Activated CD8-positive, alpha-beta memory T cell treated with anti-CD3 and anti-CD28 coated beads for 4 hours (primary cell): ENCODE data around the gene SIDT2.
"Not testable (repeated sequence)": the region's sequence is repeated elsewhere in the genome, so short reads cannot be mapped to it uniquely, and the experiment has no call there.

Experiments
- DNase-seq, 2 donors: peaks; one replicate each; pipeline ENCODE4 v3.0.0-alpha.2; 2020; ENCODE audit warnings: low read depth in 2 of 2

Gene SIDT2

DNA sequence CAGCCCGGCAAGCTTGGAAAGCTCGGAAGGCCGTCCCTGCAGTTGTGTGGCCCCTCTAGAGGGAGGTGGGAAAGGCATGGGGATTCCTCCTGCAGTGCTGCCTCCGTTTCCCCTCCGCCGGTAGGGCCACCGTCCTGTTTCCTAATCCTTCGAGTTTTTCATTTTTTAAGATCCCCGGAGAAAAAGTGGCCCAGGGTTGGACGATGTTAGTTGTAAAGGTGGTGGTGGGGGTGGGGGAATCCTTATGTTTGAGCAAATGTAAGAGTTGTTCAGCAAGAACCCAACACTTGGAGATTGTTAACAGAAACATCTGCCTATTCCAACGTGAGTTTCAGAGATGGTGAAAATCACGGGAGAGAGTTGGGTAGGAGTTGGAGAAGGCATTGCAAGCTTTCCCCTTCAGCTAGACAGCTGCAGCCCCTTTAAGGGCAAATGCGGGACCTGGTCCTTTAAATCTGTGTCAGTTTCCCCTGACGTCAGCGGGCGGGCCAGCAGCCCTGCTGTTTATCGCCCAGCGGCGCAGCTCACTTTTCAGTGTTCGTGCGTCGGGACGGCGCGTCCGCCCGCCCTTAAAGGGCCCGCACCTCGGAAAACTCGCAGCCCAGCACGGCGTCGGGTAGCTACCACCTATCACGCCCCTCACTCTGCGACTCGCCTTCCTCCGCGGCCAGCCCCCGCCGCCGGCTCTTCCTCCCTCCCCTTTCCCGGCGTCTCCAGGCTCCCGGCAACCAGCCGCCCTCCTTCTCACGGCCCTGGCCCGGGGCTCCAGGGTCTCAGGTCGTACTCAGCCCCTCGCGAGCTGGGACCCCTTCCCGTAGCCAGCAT lies at the start of gene SIDT2:
Gene SIDT2 (plus strand): TSS at position 534 of the 825 bp plus-strand sequence. CDS start 521 bp downstream, outside the sequence.
- peak; percentile 77 to 79 for DNase-seq

DNA sequence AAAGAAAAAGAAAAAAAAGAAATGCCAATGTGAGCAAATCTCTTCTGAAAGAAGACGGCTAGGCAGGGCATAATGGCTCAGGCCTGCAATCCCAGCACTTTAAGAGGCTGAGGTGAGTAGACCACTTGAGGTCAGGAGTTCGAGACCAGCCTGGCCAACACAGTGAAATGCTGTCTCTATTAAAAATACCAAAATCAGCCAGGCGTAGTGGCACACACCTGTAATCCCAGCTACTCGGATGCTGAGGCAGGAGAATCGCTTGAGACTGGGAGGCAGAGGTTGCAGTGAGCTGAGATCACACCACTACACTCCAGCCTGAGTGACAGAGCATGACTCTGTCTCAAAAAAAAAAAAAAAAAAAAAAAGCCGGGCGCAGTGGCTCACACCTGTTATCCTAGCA lies 48.1 kb upstream of the SIDT2 start:
- DNase-seq, result not testable (repeated sequence)

DNA sequence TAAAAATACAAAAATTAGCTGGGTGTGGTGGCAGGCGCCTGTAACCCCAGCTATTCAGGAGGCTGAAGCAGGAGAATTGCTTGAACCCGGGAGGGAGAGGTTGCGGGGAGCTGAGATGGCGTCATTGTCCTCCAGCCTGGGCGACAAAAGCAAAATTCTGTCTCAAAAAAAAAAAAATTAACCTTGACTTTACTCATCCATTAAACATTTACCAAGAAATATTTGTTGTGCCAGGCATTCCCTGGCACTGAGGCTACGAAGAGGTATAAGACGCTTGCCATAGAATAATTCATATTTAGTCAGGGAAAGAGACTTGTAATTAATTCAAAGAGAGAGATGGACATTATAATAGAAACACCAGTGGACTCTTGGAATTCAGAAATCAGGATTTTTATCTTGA lies 47.7 kb upstream of the SIDT2 start:
- no peak for DNase-seq

DNA sequence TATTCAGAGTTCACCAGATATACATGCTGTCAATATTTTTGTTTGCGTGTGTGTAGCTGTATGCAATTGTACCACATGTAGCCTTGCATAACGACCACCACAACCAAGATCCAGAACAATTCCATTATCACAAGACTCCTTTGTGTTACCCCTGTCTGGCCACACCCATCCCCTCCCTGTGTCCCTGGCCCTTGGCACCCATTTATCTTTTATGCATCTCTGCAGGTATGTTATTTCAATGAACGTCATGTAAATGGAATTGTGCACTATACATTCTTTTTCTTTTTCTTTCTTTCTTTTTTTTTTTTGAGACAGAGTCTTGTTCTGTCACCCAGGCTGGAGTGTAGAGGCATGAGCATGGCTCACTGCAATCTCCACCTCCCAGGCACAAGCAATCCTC lies 44.1 kb upstream of the SIDT2 start:
- no peak for DNase-seq

DNA sequence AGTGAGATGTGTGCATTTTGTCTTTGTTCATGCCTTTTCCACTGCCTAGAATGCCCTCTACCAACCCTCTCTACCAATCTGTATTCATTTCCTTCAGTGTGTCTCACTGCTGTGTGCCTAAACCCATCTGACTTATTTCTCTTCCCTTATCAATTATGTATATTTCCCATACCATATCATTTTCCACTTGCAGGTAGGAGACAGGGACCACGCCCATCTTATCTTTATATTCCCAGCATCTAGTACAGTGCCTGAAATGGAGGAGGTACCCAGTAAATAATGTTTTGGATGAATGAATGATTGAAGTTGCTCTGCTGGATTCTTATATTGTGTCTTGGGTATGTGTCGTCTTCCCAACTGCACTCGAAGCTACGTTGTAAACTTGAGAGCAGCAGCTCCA lies 43.6 kb upstream of the SIDT2 start:
- DNase-seq, result not testable (repeated sequence)

DNA sequence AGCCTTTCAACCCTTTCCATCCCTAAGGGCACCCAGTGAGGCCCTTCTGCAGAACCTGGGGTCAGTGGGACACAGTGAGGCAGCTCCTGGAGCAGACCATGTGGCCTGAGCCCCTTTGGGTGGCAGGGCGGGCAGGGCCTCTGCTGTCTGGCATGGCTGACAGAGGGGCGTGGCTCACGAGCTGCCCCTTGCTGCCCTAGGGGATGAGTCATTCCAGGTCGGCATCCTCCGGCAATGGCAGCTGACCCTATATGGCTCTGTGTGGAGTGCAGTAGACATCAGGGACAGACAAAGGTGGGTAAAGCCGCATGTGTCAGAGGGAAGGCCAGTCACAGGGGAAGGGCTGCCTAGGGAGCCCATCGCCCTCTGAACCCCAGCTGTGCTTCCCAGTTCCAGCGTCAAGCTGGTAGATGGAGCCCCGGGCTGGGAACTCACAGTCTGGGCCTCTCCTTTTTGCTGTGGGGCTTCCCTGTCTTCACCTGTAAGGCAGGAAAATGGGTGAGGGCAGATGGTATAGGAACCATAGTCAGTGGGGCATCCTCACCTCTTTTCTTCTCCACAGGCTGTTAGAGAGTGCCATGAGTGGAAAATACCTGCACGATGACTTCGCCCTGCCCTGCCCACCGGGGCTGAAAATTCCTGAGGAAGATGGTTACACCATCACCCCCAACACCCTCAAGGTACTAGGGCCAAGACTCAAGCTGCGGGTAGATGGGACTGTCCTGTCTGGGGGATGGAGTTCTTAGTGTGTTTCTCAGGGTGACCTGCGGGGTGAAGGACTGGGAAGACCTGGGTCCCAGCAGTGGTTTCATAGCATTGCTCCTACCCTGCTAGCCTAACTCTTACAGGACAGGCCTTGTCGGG lies 41.1 kb upstream of the SIDT2 start:
- DNase-seq, result not testable (repeated sequence)

DNA sequence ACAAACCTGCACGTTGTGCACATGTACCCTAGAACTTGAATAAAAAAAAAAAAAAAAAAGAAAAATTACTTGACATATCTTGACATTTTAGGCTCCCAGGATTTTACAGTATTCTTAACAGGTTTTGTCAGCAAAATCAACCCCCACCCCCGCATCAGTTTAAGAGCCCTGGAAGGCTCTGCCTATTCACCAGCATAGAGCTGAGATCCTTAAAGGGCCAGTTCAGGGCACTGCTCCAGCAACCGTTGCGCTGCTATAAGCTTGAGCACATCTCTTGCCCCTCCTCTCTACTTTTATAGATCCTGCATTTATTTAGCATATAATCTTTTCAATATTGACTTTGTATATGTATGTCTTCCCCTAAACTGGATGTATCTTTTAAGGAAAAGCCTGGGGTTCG lies 35.2 kb upstream of the SIDT2 start:
- DNase-seq, result no peak

DNA sequence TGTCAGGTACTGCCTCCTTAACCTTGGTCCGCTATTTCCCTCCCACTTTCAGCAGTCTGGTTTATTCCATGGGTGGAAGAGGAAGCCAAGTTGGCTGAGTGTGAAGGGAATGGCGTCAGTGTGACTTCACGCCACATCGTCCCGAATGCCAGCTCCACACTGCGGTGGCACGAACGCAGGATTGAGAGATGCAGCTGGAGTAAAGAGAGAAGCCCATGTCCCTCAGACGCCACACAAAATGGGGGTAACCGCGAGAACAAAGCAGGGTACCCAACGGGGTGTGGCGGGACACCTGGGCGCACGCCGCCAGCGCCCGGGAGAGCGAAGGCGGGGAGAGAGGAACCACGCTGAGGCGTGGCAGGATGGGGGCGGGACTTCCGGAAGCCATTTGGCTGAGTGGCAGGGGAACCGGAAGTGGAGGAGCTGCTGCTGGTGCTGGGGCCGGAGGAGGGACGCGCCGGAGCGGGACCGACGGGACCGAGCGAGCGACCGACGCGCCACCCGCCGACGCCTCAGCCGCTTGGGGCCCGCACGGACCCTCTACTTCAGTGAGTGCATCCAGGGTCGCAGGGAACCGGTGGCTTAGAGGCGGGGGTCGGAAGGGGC lies 34.6 kb upstream of the SIDT2 start, which contains the start of gene PAFAH1B2:
Gene PAFAH1B2 (plus strand): TSS at position 417 of the 606 bp plus-strand sequence. CDS start 8,161 bp downstream, outside the sequence.
- peak; percentile 88 to 91 for DNase-seq

DNA sequence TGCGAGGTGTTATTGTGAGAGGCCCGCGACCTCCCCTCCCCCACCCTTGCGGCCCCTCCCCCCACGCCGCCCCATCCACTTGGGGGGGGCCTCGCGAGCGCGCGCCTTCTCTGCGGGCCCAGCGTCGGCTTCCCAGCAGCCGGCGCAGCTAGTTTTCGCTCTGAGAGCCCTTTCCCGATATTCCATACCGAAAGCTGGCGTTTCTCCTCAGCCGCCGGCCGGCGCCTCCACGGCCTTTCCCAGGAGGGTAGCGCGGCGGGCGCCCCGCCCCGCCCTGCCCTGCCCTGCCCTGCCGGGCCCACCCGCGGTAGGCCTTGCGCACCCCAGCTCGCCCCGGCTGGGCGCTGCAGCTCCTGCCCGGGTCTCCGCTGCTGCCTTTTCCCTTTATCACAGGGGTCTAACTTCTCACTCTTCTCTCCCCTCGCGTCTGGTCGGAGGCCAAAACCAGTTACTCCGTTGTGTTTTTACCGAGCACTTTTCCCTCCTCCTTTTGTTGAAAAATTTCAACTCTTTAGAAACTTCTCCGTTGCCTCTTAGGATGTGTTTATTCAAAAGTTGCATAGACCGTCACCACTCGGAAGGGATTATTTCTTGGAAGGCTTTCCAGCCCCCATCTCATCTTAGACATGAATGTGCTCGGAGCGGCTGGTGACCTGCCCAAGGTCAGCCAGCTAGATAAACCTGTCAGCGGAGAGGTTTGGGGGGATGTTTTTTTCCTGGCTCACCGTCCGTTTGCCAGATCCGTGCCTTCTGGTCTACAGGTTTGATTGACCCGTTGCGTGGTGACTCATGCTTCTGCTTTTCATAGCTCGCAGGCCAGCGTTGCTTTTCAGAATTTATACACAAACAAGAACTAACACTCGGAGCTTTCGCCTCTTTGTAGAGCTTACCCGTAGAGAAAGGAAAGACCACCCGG lies 33.8 kb upstream of the SIDT2 start:
- DNase-seq, result peak in 1 of 2 donors; percentile 4

DNA sequence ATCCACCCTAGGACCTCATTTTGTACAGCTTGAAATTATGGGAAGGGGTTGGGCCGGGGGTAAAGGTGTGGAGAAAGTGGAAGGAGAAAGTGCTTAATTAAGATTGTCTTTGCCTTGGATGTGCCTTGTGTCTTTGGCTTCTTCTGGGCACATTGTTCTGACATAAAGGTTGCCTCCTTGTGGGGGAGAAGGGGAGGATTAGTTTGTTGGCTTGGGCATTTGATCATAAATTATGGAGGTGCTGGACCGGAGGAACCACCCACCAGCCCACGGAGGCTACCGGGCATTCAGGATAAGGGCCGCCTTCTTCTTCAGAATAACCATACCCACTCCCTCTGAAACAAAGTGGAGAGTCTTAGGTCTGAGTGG lies 33.2 kb upstream of the SIDT2 start:
- DNase-seq, result no peak

DNA sequence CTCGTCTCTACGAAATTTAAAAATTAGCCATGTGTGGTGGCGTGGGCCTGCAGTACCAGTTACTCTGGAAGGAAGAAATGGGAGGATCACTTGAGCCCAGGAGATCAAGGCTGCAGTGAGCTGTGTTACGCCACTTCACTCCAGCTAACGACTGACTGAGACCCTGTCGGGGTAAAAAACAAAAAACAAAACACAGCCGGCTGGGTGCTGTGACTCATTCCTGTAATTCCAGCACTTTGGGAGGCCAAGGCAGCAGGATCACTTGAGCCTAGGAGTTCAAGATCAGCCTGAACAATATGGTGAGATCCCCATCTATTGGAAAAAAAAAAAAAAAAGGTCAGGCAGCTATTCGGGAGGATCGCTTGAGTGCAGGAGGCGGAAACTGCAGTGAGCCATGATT lies 32.0 kb upstream of the SIDT2 start:
- no peak for DNase-seq

DNA sequence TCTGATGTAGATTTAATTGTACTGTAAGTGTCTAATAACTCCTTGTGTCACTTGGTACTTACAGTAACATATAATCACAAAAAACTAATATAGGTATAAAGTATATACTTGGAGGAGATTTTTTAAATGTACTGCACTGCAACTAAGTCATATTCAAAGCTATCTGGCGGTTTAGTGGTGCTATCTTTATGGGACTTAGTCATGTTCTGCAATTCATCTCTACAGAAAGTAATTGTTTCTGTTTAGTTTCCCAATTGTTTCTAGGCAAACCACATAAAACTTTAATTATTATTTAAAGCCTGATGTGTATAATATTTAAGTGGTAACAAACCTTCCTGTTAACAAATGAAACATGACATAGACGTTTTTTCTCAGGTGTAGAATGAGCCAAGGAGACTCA lies 26.5 kb upstream of the SIDT2 start:
- no peak for DNase-seq

DNA sequence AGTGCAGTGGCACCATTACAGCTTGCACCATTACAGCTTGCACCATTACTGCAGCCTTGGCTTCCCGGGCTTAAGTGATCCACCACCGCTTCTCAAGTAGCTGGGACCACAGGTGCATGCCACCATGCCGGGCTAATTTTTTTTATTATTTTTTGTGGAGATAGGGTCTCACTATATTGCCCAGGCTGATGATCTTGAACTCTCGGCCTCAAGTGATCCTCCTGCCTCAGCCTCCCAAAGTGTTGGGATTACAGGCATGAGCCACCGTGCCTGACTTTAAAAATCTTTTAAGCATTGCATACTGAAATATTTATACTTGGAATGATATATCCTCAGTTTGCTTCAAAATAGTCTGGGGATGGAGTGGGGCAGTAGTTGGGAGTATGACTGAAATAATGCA lies 24.1 kb upstream of the SIDT2 start:
- no peak for DNase-seq

DNA sequence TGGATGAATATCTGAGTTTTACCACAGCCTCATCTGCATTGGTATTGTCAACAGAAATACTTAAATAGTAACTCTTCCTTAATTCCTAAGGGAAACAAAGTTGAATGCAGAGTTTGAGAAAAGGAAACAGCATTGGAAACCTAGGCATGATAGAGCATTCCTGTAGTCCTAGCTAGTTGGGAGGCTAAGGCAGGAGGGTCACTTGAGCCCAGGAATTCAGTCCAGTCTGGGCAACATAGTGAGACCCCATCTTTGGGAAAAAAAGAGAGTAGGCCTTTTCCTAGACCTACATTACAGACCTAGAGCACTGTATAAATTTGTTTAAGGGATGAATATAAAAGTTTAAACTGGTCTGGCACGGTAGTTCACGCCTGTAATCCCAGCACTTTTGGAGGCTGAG lies 21.0 kb upstream of the SIDT2 start:
- no peak for DNase-seq

DNA sequence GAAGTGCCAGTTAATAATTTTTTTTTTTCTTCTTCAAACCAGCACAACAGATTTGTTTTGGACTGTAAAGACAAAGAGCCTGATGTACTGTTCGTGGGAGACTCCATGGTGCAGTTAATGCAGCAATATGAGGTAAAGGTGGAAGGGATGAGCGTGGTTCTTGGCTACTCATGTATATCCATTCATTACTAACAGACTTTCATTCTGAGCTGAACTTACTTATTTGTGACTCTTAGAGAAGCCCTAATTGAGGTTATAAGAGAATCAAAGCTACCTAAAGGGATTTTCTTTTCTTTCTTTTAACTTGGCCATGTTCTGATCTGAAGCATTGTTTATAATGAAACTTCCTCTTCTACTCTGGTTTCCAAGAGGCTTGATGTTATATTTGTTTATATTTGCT lies 18.7 kb upstream of the SIDT2 start:
- no peak for DNase-seq

DNA sequence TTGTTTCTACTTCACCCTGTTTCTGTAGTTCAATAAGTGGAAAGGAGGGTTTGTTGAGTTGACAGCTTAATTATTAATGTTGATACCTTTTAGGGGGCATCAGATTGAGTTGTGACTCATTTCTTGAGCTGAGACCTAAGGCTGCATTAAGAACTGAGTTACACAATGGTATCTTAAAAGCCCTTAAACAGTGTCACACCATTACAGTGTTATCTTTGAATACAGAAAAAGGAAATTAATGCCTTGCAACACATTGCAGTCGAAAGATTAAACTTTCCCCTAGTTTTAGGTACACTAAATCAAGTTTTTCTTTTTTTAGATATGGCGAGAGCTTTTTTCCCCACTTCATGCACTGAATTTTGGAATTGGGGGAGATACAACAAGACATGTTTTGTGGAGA lies 17.7 kb upstream of the SIDT2 start:
- DNase-seq, result no peak

DNA sequence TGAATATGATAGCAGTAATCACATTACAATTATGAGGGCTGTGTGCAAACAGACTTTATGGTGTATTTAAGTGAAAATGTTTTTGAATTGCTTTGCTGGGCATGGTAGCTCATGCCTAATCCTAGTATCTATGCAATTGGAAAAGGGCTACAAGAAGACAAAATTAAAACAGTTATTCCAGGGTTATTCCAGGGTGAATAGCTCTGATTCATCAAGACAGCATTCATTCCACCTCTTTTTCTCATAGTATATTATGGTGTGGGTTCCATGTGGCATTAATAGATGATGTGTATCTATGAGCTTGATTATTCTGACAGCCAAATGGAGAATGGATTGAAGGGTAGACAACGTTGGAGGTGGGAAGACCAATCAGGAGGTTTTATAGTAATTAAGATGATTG lies 12.1 kb upstream of the SIDT2 start:
- no peak for DNase-seq

DNA sequence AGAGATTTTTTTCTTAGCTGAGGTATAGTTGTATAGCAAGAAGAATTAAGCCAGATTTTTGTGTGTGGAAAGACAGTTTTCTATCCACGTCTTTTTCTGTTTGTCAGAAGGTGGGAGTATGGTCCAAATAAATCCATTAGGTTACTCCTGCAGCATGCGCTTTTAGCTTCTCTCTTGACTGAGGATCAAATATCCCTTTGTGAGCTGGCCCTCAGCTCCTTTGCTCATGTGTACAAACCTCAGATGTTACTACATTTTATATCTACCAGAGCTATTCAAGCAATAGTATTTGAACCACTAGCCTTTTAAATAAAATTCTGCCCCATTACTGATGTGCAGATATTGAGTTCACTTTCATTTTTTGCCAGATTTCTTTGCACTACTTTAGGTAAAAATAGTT lies 8.8 kb upstream of the SIDT2 start:
- DNase-seq, result no peak

DNA sequence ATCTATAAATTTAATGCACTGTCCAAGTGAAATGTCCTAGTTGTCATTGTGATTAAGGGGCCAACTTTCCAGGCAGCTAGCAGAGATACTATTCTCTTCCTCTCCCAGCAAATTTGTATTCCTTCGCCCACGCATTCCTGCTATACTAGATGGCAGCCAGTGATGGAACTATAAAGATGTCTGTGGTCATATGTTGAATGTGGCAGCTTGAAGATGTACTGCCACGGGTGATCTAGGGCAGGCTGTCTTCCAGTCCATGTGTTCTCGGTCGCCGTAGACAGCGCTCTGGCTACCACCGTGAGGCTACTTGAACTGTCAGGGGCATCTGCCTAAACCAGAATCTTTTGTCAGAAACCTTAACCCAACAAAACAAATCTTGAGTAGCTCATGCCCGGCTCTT lies 8.3 kb upstream of the SIDT2 start:
- no peak for DNase-seq

DNA sequence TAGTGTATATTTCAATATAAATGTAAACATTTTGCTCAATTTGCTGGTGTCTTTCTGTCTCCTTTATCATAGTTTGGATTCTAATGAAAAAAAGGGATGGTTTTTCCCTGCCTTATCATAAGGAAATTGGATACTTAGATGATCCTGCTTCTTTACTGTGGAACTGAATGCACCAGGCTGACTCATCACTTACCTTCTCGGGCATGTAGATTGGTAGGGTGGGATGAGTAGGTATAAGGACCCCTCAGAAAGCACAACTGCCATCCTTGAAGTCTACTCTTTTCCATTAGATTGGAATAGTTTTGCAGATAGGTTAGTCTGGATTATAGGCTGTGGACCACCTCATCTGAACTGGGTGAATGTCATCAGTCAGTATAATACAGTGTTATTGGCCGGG lies 7.5 kb upstream of the SIDT2 start:
- no peak for DNase-seq

DNA sequence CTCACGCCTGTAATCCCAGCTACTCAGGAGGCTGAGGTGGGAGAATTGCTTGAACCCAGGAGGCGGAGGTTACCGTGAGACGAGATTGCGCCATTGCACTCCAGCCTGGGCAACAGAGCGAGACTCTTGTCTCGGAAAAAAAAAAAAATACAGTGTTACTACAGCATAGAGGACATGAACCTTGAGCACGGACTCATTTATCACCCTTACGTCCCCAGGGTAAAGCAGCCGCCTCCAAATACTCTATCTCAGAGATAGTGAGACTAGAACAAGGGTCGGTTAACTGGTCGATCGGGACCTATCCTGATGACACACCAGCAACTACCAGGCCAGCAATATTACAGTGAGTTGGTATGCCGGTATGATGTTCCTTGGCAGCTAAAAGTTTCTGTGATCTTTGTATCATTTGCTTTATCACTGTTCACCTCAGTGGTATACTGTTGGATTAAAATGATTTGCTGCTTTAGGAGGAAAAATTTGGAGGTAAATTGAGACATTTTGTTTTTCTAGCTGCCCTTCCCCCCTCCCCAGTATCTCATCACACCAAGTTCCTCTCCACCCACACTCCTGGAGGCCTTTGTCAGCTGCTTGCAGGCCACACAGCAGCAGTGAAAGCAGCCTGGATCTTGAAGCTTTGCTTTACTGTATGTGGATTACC lies 7.0 kb upstream of the SIDT2 start:
- no peak for DNase-seq
